Liver (tissue), 9 donors: ENCODE data around the gene PGM1. TPM values are rescaled to one million over a fixed set of nuclear protein-coding genes. Genes with fewer than 3 reads are reported as not detected.

Experiments
- DNase-seq: peaks from one replicate; pipeline ENCODE4 v3.0.0-alpha.2; 2017; ENCODE audit warnings: low spot score
- H3K27ac ChIP-seq, 2 donors: one replicate each; pipeline ENCODE4 v1.7.0; 2013; ENCODE audit warnings: inconsistent platforms in 2 of 2, low read length in 2 of 2, control low read depth in 1 of 2, low read depth in 1 of 2, mild to moderate bottlenecking in 1 of 2
- H3K27me3 ChIP-seq, 4 donors: one replicate each; pipeline versions ENCODE4 v1.6.1 to v1.7.0; 2013; ENCODE audit warnings: low read length in 3 of 4, inconsistent platforms in 1 of 4, mild to moderate bottlenecking in 1 of 4, moderate library complexity in 1 of 4; ENCODE audit not compliant: control insufficient read depth in 4 of 4, insufficient read depth in 4 of 4
- H3K36me3 ChIP-seq, 4 donors: one replicate each; pipeline versions ENCODE4 v1.6.1 to v1.7.0; 2013; ENCODE audit warnings: low read length in 3 of 4, mild to moderate bottlenecking in 3 of 4, low read depth in 1 of 4, moderate library complexity in 1 of 4; ENCODE audit not compliant: control insufficient read depth in 4 of 4, insufficient read depth in 3 of 4
- H3K4me1 ChIP-seq, 4 donors: one replicate each; pipeline versions ENCODE4 v1.6.1 to v1.7.0; 2013; ENCODE audit warnings: low read length in 3 of 4, mild to moderate bottlenecking in 3 of 4, moderate library complexity in 1 of 4; ENCODE audit not compliant: control insufficient read depth in 4 of 4, insufficient read depth in 4 of 4
- H3K4me3 ChIP-seq, 3 donors: one replicate each; pipeline versions ENCODE4 v1.6.1 to v1.7.0; 2013; ENCODE audit warnings: low read length in 3 of 3, control low read depth in 1 of 3, low read depth in 1 of 3, mild to moderate bottlenecking in 1 of 3
- H3K9ac ChIP-seq, 2 donors: one replicate each; pipeline ENCODE4 v1.7.0; 2013; ENCODE audit warnings: low read length in 2 of 2, mild to moderate bottlenecking in 2 of 2, moderate library complexity in 2 of 2, control low read depth in 1 of 2, low read depth in 1 of 2
- H3K9me3 ChIP-seq, 4 donors: one replicate each; pipeline versions ENCODE4 v1.6.1 to v1.7.0; 2013; ENCODE audit warnings: low read length in 3 of 4; ENCODE audit not compliant: control insufficient read depth in 4 of 4
- ATF3 ChIP-seq: IDR thresholded peaks from 2 replicates; pipeline ENCODE4 v1.6.1; 2016; ENCODE audit warnings: antibody characterized with exemption
- CTCF ChIP-seq: fragments of 150-350 bp; IDR thresholded peaks from 2 replicates; pipeline ENCODE4 v1.5.1; 2017; ENCODE audit warnings: improper control_type of control experiment, low read depth, low read length; ENCODE audit not compliant: missing input control
- EGR1 ChIP-seq, 2 donors: IDR thresholded peaks; 2 replicates each; pipeline ENCODE4 v1.6.1; 2016 to 2018; ENCODE audit warnings: antibody characterized with exemption in 2 of 2, low read depth in 2 of 2
- FOXA1 ChIP-seq: IDR thresholded peaks from 2 replicates; pipeline ENCODE4 v1.6.1; 2016; ENCODE audit warnings: antibody characterized with exemption
- FOXA2 ChIP-seq: IDR thresholded peaks from 2 replicates; pipeline ENCODE4 v1.6.1; 2016; ENCODE audit warnings: antibody characterized with exemption
- GABPA ChIP-seq, 2 donors: IDR thresholded peaks in 1 of 2; conservative IDR thresholded peaks in 1 of 2; 2 replicates each; pipeline ENCODE4 v1.6.1; 2016; ENCODE audit warnings: antibody characterized with exemption in 2 of 2, mild to moderate bottlenecking in 1 of 2, moderate library complexity in 1 of 2
- HNF4A ChIP-seq, 2 donors: conservative IDR thresholded peaks; 2 replicates each; pipeline ENCODE4 v1.6.1; 2016; ENCODE audit warnings: antibody characterized with exemption in 2 of 2, mild to moderate bottlenecking in 2 of 2
- HNF4G ChIP-seq: IDR thresholded peaks from 2 replicates; pipeline ENCODE4 v1.6.1; 2016; ENCODE audit warnings: antibody characterized with exemption
- JUND ChIP-seq, 2 donors: IDR thresholded peaks; 2 replicates each; pipeline ENCODE4 v1.6.1; 2016; ENCODE audit warnings: antibody characterized with exemption in 2 of 2
- MAX ChIP-seq: IDR thresholded peaks from 2 replicates; pipeline ENCODE4 v1.6.1; 2016; ENCODE audit warnings: antibody characterized with exemption
- NR2F2 ChIP-seq: IDR thresholded peaks from 2 replicates; pipeline ENCODE4 v1.6.1; 2016; ENCODE audit warnings: antibody characterized with exemption
- RAD21 ChIP-seq, 2 donors: IDR thresholded peaks; 2 replicates each; pipeline ENCODE4 v1.6.1; 2016; ENCODE audit warnings: antibody characterized with exemption in 2 of 2, mild to moderate bottlenecking in 2 of 2
- REST ChIP-seq: IDR thresholded peaks from 2 replicates; pipeline ENCODE4 v1.6.1; 2016; ENCODE audit warnings: antibody characterized with exemption, mild to moderate bottlenecking
- RXRA ChIP-seq, 2 donors: IDR thresholded peaks; 2 replicates each; pipeline ENCODE4 v1.6.1; 2017 to 2018; ENCODE audit warnings: antibody characterized with exemption in 2 of 2, mild to moderate bottlenecking in 1 of 2
- SP1 ChIP-seq: IDR thresholded peaks from 2 replicates; pipeline ENCODE4 v1.6.1; 2018; ENCODE audit warnings: antibody characterized with exemption, mild to moderate bottlenecking
- TAF1 ChIP-seq: conservative IDR thresholded peaks from 2 replicates; pipeline ENCODE4 v1.6.1; 2016; ENCODE audit warnings: antibody characterized with exemption, mild to moderate bottlenecking
- YY1 ChIP-seq: IDR thresholded peaks from 2 replicates; pipeline ENCODE4 v1.6.1; 2016; ENCODE audit warnings: antibody characterized with exemption, mild to moderate bottlenecking
- ZBTB33 ChIP-seq: IDR thresholded peaks from 2 replicates; pipeline ENCODE4 v1.6.1; 2016; ENCODE audit warnings: antibody characterized with exemption
- WGBS: extraction: QIAGEN DNeasy Blood & Tissue Kit; methylation state at CpG from one replicate; pipeline ENCODE4 v1.1.7; 2013; 5-methylcytosine and 5-hydroxymethylcytosine counted together
- polyA plus RNA-seq, 2 donors: library from polyadenylated mRNA; stranded (reverse) in 1 of 2; unstranded in 1 of 2; fragments of 200-250 nt in 1 of 2; fragments of >200 nt in 1 of 2; fragmentation: Nextera tagmentation in 1 of 2; extraction: Ambion mirVana in 1 of 2; gene quantifications; one replicate each; pipeline versions ENCODE4 v1.2.1 to v1.2.3, GENCODE V29; 2013 to 2015
- total RNA-seq, 2 donors: library from RNA; depleted of rRNA; stranded (reverse); fragments of >200 nt; gene quantifications; one replicate each; pipeline ENCODE4 v1.2.3, GENCODE V29; 2014
- donor health status: healthy.
- donor health status: healthy.
- donor health status: healthy.
- donor health status: healthy.
- donor health status: healthy.

Gene PGM1
- total and polyA plus RNA-seq, 4 donors, result 57.3 to 224 (median 120) TPM

- no peaks in the 10 kb centered on the region for H3K27me3 ChIP-seq
- WGBS, result 92% methylated on average over 3 of the region's 3 CpGs
- no peak for DNase-seq
- H3K36me3 ChIP-seq, result peaks cover 0 to 3% (median 0%) of the 10 kb centered on the region in 4 donors
- no peak overlapping the region for H3K4me3 ChIP-seq
- H3K4me1 ChIP-seq, result peaks cover 0 to 4% (median 2%) of the 10 kb centered on the region in 4 donors
- H3K9me3 ChIP-seq, result peaks cover 0 to 8% (median 0%) of the 10 kb centered on the region in 4 donors
- H3K9ac ChIP-seq, result no peak overlapping the region
- TF ChIP-seq YY1 (no peak), MAX (no peak), CTCF (no peak), GABPA (IDR thresholded peaks at IDR 0.05 in 1 of 2, conservative IDR thresholded peaks at IDR 0.05 in 1 of 2) (no peak), SP1 (no peak), HNF4A (conservative IDR thresholded peaks at IDR 0.05) (no peak), FOXA1 (no peak), ZBTB33 (no peak), RXRA (IDR thresholded peaks at IDR 0.05) (no peak), TAF1 (no peak), NR2F2 (no peak), RAD21 (IDR thresholded peaks at IDR 0.05) (no peak), ATF3 (no peak), HNF4G (no peak), JUND (IDR thresholded peaks at IDR 0.05) (no peak), EGR1 (IDR thresholded peaks at IDR 0.05; ENCODE audit: low read depth in 2 of 2) (no peak), FOXA2 (no peak), REST (no peak)
- H3K27ac ChIP-seq, result no peak overlapping the region
These were observed 84.3 kb downstream of the PGM1 start for GRCh38 chr1:63677497-63677896.
